DOHH2 (cell line): ENCODE results near the gene PLA2G12A.

Experiments
- H3F3A ChIP-seq: fragments of 200-600 bp; sonication (generic), shearing (Covaris generic); 2 replicates; pipeline ENCODE4 v1.6.0; 2016; ENCODE audit warnings: antibody characterized with exemption, mild to moderate bottlenecking; ENCODE audit not compliant: control insufficient read depth, insufficient read depth
- H3K27ac ChIP-seq: fragments of 200-600 bp; sonication (generic); 2 replicates; pipeline ENCODE4 v1.5.1; 2014; ENCODE audit warnings: low read depth, mild to moderate bottlenecking, low read length, moderate library complexity
- H3K27me3 ChIP-seq: fragments of 200-600 bp; sonication (generic); 2 replicates; pipeline ENCODE4 v1.6.1; 2014; ENCODE audit warnings: mild to moderate bottlenecking, low read length, mixed read lengths; ENCODE audit not compliant: control insufficient read depth
- H3K36me3 ChIP-seq: fragments of 200-600 bp; sonication (generic); 2 replicates; pipeline ENCODE4 v1.6.1; 2014; ENCODE audit warnings: mild to moderate bottlenecking, low read length, moderate library complexity, mixed read lengths; ENCODE audit not compliant: control insufficient read depth
- H3K4me1 ChIP-seq: fragments of 200-600 bp; sonication (generic); 2 replicates; pipeline ENCODE4 v1.6.1; 2014; ENCODE audit warnings: mild to moderate bottlenecking, low read length, mixed read lengths; ENCODE audit not compliant: control insufficient read depth
- H3K4me2 ChIP-seq: fragments of 200-600 bp; sonication (generic); 2 replicates; pipeline ENCODE4 v1.6.0; 2014; ENCODE audit warnings: mild to moderate bottlenecking, low read length, moderate library complexity
- H3K4me3 ChIP-seq: fragments of 200-600 bp; sonication (generic); 2 replicates; pipeline ENCODE4 v1.5.1; 2014; ENCODE audit warnings: mild to moderate bottlenecking, low read length, mixed read lengths
- H3K79me2 ChIP-seq: fragments of 200-600 bp; sonication (generic); 2 replicates; pipeline ENCODE4 v1.6.1; 2014; ENCODE audit warnings: mild to moderate bottlenecking, low read length, mixed read lengths; ENCODE audit not compliant: control insufficient read depth
- H3K9me2 ChIP-seq: fragments of 200-600 bp; sonication (generic); replicated peaks from 2 replicates; pipeline ENCODE4 v1.6.1; 2014; ENCODE audit warnings: mild to moderate bottlenecking, low read length, mixed read lengths; ENCODE audit not compliant: control insufficient read depth
- H3K9me3 ChIP-seq: fragments of 200-600 bp; sonication (generic); 2 replicates; pipeline ENCODE4 v1.6.1; 2014; ENCODE audit warnings: antibody characterized with exemption, low read length, mixed read lengths; ENCODE audit not compliant: control insufficient read depth, insufficient read depth
- H4K20me1 ChIP-seq: fragments of 200-600 bp; sonication (generic); 2 replicates; pipeline ENCODE4 v1.6.0; 2014; ENCODE audit warnings: low read depth, mild to moderate bottlenecking, antibody characterized with exemption, low read length, moderate library complexity; ENCODE audit not compliant: control insufficient read depth, insufficient read depth
- EZH2phosphoT487 ChIP-seq: fragments of 200-600 bp; sonication (generic); IDR thresholded peaks from 2 replicates; pipeline ENCODE4 v1.6.1; 2017; ENCODE audit warnings: borderline replicate concordance, mild to moderate bottlenecking, antibody characterized with exemption, low read length, moderate library complexity, mixed read lengths
- TF ChIP-seq, protein P1 (sequence below): fragments of 200-600 bp; sonication (generic); IDR thresholded peaks from one replicate; pipeline ENCODE4 v1.5.1; 2014; ENCODE audit warnings: antibody characterized with exemption, mild to moderate bottlenecking, low read depth, low read length; ENCODE audit not compliant: poor library complexity, severe bottlenecking

The PLA2G12A gene

GRCh38 chr4:109722357-109722756 lies 7.5 kb downstream of the PLA2G12A start:
- Histone ChIP-seq H3K4me2 (no peak overlapping the region), H3K27me3 (no peaks in the 10 kb centered on the region), H4K20me1 (no peaks in the 10 kb centered on the region), H3K79me2 (peaks cover 72% of the 10 kb centered on the region), H3K4me3 (no peak overlapping the region), H3F3A (peaks cover 7% of the 10 kb centered on the region), H3K4me1 (peaks cover 25% of the 10 kb centered on the region), H3K9me2 (no peaks in the 10 kb centered on the region), H3K9me3 (no peaks in the 10 kb centered on the region), H3K27ac (no peak overlapping the region), H3K36me3 (peaks cover 8% of the 10 kb centered on the region; the same call in 1 of the 2 replicates)
- TF ChIP-seq EZH2phosphoT487, result no peak
- TF ChIP-seq, protein P1, sequence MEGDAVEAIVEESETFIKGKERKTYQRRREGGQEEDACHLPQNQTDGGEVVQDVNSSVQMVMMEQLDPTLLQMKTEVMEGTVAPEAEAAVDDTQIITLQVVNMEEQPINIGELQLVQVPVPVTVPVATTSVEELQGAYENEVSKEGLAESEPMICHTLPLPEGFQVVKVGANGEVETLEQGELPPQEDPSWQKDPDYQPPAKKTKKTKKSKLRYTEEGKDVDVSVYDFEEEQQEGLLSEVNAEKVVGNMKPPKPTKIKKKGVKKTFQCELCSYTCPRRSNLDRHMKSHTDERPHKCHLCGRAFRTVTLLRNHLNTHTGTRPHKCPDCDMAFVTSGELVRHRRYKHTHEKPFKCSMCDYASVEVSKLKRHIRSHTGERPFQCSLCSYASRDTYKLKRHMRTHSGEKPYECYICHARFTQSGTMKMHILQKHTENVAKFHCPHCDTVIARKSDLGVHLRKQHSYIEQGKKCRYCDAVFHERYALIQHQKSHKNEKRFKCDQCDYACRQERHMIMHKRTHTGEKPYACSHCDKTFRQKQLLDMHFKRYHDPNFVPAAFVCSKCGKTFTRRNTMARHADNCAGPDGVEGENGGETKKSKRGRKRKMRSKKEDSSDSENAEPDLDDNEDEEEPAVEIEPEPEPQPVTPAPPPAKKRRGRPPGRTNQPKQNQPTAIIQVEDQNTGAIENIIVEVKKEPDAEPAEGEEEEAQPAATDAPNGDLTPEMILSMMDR, result no peak

DNA sequence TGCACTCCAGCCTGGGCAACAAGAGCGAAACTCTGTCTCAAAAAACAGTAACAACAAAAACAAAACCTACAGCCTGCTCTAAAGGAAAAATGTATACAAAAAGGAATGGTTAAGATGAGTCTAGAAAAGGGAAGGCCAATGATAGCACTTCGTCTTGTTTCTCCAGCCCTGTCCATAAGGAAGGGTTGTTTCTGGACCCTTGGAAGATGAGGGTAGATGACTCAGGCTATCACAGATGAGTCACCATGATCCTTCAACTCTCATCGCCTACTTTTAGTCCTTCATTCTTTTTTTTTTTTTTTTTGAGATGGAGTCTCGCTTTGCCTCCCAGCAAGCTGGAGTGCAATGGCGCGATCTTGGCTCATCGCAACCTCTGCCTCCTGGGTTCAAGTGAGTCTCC lies 8.8 kb downstream of the PLA2G12A start:
- Histone ChIP-seq H3K9me3 (no peaks in the 10 kb centered on the region), H3K27me3 (no peaks in the 10 kb centered on the region), H3K4me1 (peaks cover 25% of the 10 kb centered on the region), H3K4me2 (no peak overlapping the region), H3K27ac (no peak overlapping the region), H3K79me2 (peaks cover 62% of the 10 kb centered on the region), H3K4me3 (no peak overlapping the region), H4K20me1 (no peaks in the 10 kb centered on the region), H3K9me2 (no peaks in the 10 kb centered on the region), H3F3A (peaks cover 7% of the 10 kb centered on the region), H3K36me3 (peaks cover 21% of the 10 kb centered on the region)
- TF ChIP-seq, protein P1, result no peak
- TF ChIP-seq EZH2phosphoT487, result no peak

DNA sequence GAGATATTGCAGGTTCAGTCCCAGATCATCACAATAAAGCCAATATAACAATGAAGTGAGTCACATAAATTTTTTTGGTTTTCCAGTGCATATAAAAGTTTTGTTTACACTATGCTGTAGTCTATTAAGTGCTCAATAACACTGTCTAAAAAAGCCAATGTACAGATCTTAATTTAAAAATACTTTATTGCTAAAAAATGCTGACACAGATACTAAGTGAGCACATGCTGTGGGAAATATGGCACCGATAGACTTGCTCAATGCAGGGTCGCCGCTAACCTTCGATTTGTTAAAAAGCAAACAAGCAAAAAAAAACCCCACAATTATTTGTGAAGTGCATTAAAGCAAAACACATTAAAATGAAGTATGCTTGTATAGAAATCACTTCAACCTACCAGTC lies 10.3 kb downstream of the PLA2G12A start:
- TF ChIP-seq EZH2phosphoT487, result no peak
- TF ChIP-seq, protein P1, result no peak
- no peaks in the 10 kb centered on the region for H3K9me2 ChIP-seq
- peaks cover 26% of the 10 kb centered on the region for H3K36me3 ChIP-seq
- H3F3A ChIP-seq, result peaks cover 7% of the 10 kb centered on the region
- no peaks in the 10 kb centered on the region for H3K27me3 ChIP-seq
- peaks cover 21% of the 10 kb centered on the region for H3K4me1 ChIP-seq
- H3K4me3 ChIP-seq, result no peak overlapping the region
- no peak overlapping the region for H3K27ac ChIP-seq
- no peaks in the 10 kb centered on the region for H3K9me3 ChIP-seq
- no peak overlapping the region for H3K4me2 ChIP-seq
- peaks cover 50% of the 10 kb centered on the region for H3K79me2 ChIP-seq
- no peaks in the 10 kb centered on the region for H4K20me1 ChIP-seq

DNA sequence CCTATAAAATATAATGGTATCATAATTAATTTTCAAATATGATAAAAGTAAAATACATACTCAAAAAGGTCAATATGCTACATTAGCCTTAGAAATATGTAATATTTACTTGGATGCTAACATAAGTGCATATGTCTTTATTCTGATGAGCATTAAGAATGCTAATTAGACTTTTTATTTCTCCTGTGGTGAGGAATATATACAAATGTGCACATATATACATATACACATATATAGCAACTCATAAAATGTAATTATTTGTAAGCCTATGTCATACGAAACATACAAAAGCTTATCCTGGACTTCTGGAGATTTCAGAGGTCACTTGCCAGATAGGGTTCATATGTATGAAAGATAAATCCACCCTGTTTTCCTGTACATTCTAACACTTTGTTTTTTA lies 11.1 kb downstream of the PLA2G12A start:
- no peak overlapping the region for H3K27ac ChIP-seq
- H3F3A ChIP-seq, result peaks cover 7% of the 10 kb centered on the region
- no peak overlapping the region for H3K4me3 ChIP-seq
- H3K4me1 ChIP-seq, result peaks cover 13% of the 10 kb centered on the region
- H3K36me3 ChIP-seq, result peaks cover 31% of the 10 kb centered on the region
- H3K79me2 ChIP-seq, result peaks cover 44% of the 10 kb centered on the region
- no peaks in the 10 kb centered on the region for H3K9me2 ChIP-seq
- H3K27me3 ChIP-seq, result no peaks in the 10 kb centered on the region
- TF ChIP-seq, protein P1, result no peak
- no peak for TF ChIP-seq EZH2phosphoT487
- H3K9me3 ChIP-seq, result no peaks in the 10 kb centered on the region
- H3K4me2 ChIP-seq, result no peak overlapping the region
- H4K20me1 ChIP-seq, result no peaks in the 10 kb centered on the region
